CD4-positive, alpha-beta T cell (primary cell): ENCODE measurements around the gene KRT1. TPM values are rescaled to one million over a fixed set of nuclear protein-coding genes. Genes with fewer than 3 reads are reported as not detected.

Experiments used
- ATAC-seq: fragments of 200-7000 bp; cut with Tn5 transposase; one replicate; pipeline ENCODE4 v1.10.0; 2022; ENCODE audit warnings: mild to moderate bottlenecking; ENCODE audit not compliant: poor library complexity
- CTCF ChIA-PET: fragments of 350-600 bp; sonication (Branson Sonifier 250); formaldehyde crosslinking; loops from one replicate; lab custom pipeline; 2021; ENCODE audit warnings: antibody characterized with exemption, inconsistent platforms; lab: Charles Lee
- POLR2A ChIA-PET: fragments of 350-600 bp; sonication (Branson Sonifier 250); formaldehyde crosslinking; loops from one replicate; lab custom pipeline; 2021; ENCODE audit warnings: antibody characterized with exemption, inconsistent platforms; lab: Charles Lee
- DNase-seq, 14 experiments: peaks; one replicate each; pipeline ENCODE4 v3.0.0-alpha.2; 2013 to 2020; ENCODE audit warnings: mixed read lengths in 2 of 14
- H3K27ac ChIP-seq, 2 donors: one replicate each; pipeline versions ENCODE4 v1.5.1 to v1.7.0; 2013; ENCODE audit warnings: low read length in 2 of 2, low read depth in 1 of 2, mild to moderate bottlenecking in 1 of 2
- H3K27me3 ChIP-seq, 2 experiments: 1 replicate in 1 of 2; 2 replicates in 1 of 2; pipeline versions ENCODE4 v1.6.1 to v1.7.0; 2013; ENCODE audit warnings: low read length in 2 of 2, control low read depth in 1 of 2, mild to moderate bottlenecking in 1 of 2, moderate library complexity in 1 of 2; ENCODE audit not compliant: insufficient read depth in 2 of 2, control insufficient read depth in 1 of 2
- H3K36me3 ChIP-seq: one replicate; pipeline ENCODE4 v1.6.1; 2013; ENCODE audit warnings: low read length, control low read depth; ENCODE audit not compliant: insufficient read depth
- H3K4me1 ChIP-seq: one replicate; pipeline ENCODE4 v1.6.1; 2013; ENCODE audit warnings: low read length, control low read depth; ENCODE audit not compliant: insufficient read depth
- H3K4me3 ChIP-seq: one replicate; pipeline ENCODE4 v1.5.1; 2013; ENCODE audit warnings: mild to moderate bottlenecking, low read length, moderate library complexity
- H3K9me3 ChIP-seq, 2 experiments: 1 replicate in 1 of 2; 2 replicates in 1 of 2; pipeline versions ENCODE4 v1.6.1 to v1.7.0; 2013; ENCODE audit warnings: low read length in 2 of 2, mild to moderate bottlenecking in 2 of 2, control low read depth in 1 of 2, moderate library complexity in 1 of 2; ENCODE audit not compliant: control insufficient read depth in 1 of 2, insufficient read depth in 1 of 2
- H3K27ac Mint-ChIP-seq: one replicate; pipeline ENCODE4 v1.8.0; 2020; ENCODE audit warnings: mixed read lengths
- H3K27me3 Mint-ChIP-seq: one replicate; pipeline ENCODE4 v1.8.0; 2021; ENCODE audit warnings: mixed read lengths
- H3K36me3 Mint-ChIP-seq: one replicate; pipeline ENCODE4 v1.8.0; 2021; ENCODE audit warnings: low read depth, mixed read lengths
- H3K4me1 Mint-ChIP-seq: one replicate; pipeline ENCODE4 v1.8.0; 2021; ENCODE audit warnings: low read depth, mixed read lengths
- H3K4me3 Mint-ChIP-seq: one replicate; pipeline ENCODE4 v1.8.0; 2020; ENCODE audit warnings: mild to moderate bottlenecking, mixed read lengths
- H3K9me3 Mint-ChIP-seq: one replicate; pipeline ENCODE4 v1.8.0; 2020; ENCODE audit warnings: mixed read lengths
- CTCF ChIP-seq: fragments of 200-600 bp; IDR thresholded peaks from one replicate; pipeline ENCODE4 v1.8.0; 2022; ENCODE audit warnings: antibody characterized with exemption, mild to moderate bottlenecking
- intact Hi-C, 2 experiments: fragments of 100-400 bp; cut with DNase I in 1 of 2; cut with micrococcal nuclease in 1 of 2; formaldehyde crosslinking; loops; one replicate each; pipeline versions ENCODE4 v1.15.1 to v1.9.0; 2023 to 2025; cut with DNase I, micrococcal nuclease
- total RNA-seq, 174 experiments: library from RNA in 2 of 174; stranded (reverse) in 2 of 174; gene quantifications; one replicate each; pipeline ENCODE4 v1.2.3 and lab custom pipeline; 2021 to 2026

The KRT1 gene
- total RNA-seq, 2 experiments from 2014 or later, result 3.9 to 4.0 TPM

- no peak for DNase-seq
- Histone ChIP-seq H3K27me3 (no peaks in the 10 kb centered on the region), H3K27ac (no peak overlapping the region), H3K36me3 (no peaks in the 10 kb centered on the region), H3K4me1 (no peaks in the 10 kb centered on the region), H3K4me3 (no peak overlapping the region), H3K9me3 (peaks cover 0 to 4% of the 10 kb centered on the region in 2 experiments)
- Mint-ChIP-seq H3K4me1 (no peaks in the 10 kb centered on the region), H3K9me3 (no peaks in the 10 kb centered on the region), H3K27me3 (no peaks in the 10 kb centered on the region), H3K4me3 (no peak overlapping the region), H3K36me3 (no peaks in the 10 kb centered on the region), H3K27ac (no peak overlapping the region)
- TF ChIP-seq CTCF, result no peak
- CTCF ChIA-PET, result no interaction called here
- POLR2A ChIA-PET, result no interaction called here
- intact Hi-C loops, result no loop called here
- ATAC-seq, result no peak
Observed at GRCh38 chr12:52727037-52727436, 46.8 kb upstream of the KRT1 start.

- no peak for DNase-seq
- Histone ChIP-seq H3K4me1 (no peaks in the 10 kb centered on the region), H3K36me3 (no peaks in the 10 kb centered on the region), H3K27me3 (no peaks in the 10 kb centered on the region), H3K4me3 (no peak overlapping the region), H3K27ac (no peak overlapping the region), H3K9me3 (peaks cover 0 to 4% of the 10 kb centered on the region in 2 experiments)
- Mint-ChIP-seq H3K27me3 (no peaks in the 10 kb centered on the region), H3K4me3 (no peak overlapping the region), H3K27ac (no peak overlapping the region), H3K36me3 (no peaks in the 10 kb centered on the region), H3K9me3 (no peaks in the 10 kb centered on the region), H3K4me1 (no peaks in the 10 kb centered on the region)
- intact Hi-C loops, result no loop called here
- CTCF ChIA-PET, result no interaction called here
- no peak for TF ChIP-seq CTCF
- POLR2A ChIA-PET, result no interaction called here
- no peak for ATAC-seq
Observed at GRCh38 chr12:52726451-52726850, 46.2 kb upstream of the KRT1 start.

GRCh38 chr12:52724384-52724783 is 44.2 kb upstream of the KRT1 start:
- Histone ChIP-seq H3K27me3 (no peaks in the 10 kb centered on the region), H3K4me3 (no peak overlapping the region), H3K9me3 (peaks cover 0 to 4% of the 10 kb centered on the region in 2 experiments), H3K36me3 (no peaks in the 10 kb centered on the region), H3K27ac (no peak overlapping the region), H3K4me1 (no peaks in the 10 kb centered on the region)
- POLR2A ChIA-PET, result no interaction called here
- intact Hi-C loops, result no loop called here
- Mint-ChIP-seq H3K36me3 (no peaks in the 10 kb centered on the region), H3K4me3 (no peak overlapping the region), H3K4me1 (no peaks in the 10 kb centered on the region), H3K27me3 (no peaks in the 10 kb centered on the region), H3K27ac (no peak overlapping the region), H3K9me3 (no peaks in the 10 kb centered on the region)
- DNase-seq (no peak), ATAC-seq (no peak)
- no peak for TF ChIP-seq CTCF
- CTCF ChIA-PET, result no interaction called here
